ENCODE results near the gene SULT2B1. TPM values are rescaled to one million over a fixed set of nuclear protein-coding genes. Genes with fewer than 3 reads are reported as not detected.
"Not testable (repeated sequence)": the region's sequence is repeated elsewhere in the genome, so short reads cannot be mapped to it uniquely, and the experiment has no call there.

The SULT2B1 gene
- total RNA-seq, 1 donor from 2014 or later = not detected

- DNase-seq (ENCODE audit: low read depth) = no peak
These were observed 22.8 kb upstream of the SULT2B1 start for GRCh38 chr19:48529156-48529555.

GRCh38 chr19:48530066-48530720 is 21.8 kb upstream of the SULT2B1 start:
- no peak for DNase-seq (ENCODE audit: low read depth)

- DNase-seq (ENCODE audit: low read depth) = no peak
These were observed 21.2 kb upstream of the SULT2B1 start for GRCh38 chr19:48530770-48531169.

DNA sequence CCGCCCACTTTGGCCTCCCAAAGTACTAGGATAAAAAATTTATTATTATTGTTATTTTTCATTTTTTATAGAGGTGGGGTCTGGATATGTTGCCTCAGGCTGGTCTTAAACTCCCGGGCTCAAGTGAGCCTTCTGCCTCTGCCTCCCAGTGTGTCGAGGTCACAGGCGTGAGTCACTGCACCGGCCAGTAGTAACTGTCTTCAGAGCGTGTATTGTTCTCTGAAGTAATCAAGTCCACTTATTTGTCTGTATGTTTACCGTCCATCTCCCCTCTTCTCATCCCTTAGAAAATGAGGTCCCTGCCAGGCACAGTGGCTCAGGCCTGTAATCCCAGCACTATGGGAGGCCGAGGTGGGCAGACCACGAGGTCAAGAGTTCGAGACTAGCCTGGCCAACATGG is 18.2 kb upstream of the SULT2B1 start:
- no peak for DNase-seq (ENCODE audit: low read depth)

DNA sequence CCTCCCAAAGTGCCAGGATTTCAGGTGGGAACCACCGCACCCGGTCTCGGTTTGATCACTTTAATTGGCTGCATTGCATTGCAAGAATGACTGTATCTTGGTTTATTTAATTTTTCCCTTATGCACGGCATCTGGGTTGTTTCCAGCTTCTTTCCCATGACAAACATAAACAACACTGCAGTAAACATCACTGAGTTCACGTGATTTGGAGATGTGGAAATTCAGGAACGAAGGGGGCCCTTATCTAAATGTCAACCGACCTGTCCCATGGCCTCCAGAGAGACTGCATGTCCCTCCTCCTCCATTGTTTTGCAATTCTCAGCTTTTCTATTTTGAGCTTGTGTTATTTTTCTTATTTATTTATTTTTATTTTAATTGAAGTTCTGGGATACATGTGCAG is 14.4 kb upstream of the SULT2B1 start:
- no peak for DNase-seq (ENCODE audit: low read depth)

- DNase-seq (ENCODE audit: low read depth) = not testable (repeated sequence)
These were observed 13.9 kb upstream of the SULT2B1 start for GRCh38 chr19:48538057-48538456.

DNA sequence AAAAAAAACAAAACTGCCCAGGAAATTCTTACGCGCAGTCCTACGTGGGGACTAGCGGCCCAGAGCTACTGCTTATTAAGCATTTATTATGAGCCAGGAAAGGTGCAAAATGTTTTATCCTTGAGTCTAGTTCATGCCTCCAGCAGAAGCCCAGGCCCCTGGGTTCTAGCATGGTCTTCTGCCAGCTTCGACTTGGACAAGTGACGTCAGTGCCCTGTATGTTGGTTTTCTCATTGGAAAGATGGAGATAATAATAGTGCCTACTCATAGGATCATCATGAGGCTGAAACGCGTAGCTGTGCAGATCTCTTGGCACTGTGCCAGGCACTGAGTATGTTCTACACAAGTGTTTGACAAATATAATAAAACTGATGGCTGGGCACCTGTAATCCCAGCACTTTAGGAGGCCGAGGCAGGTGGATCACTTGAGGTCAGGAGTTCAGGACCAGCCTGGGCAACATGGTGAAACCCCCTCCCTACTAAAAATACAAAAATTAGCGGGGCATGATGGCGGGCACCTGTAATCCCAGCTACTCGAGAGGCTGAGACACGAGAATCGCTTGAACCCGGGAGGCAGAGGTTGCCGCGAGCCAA is 12.4 kb upstream of the SULT2B1 start:
- no peak for DNase-seq (ENCODE audit: low read depth)

DNA sequence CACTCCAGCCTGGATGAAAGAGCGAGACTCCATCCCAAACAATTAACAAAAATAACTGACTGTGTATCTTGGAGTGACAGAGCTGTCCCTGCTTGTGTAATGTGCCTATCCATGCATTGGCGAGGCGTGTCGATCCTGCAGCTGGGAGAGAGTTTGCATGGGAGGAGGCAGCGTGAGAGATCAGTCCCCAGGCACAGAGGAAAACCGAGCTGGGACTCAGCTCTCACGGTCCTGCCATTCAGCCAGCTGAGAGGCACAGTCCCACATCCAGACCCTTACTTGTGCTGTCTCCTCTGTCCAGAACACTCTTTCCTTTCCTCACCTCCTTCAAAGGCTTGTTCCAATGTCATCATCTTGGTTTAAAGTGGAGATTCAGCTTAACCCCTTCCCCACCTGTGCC is 11.9 kb upstream of the SULT2B1 start:
- no peak for DNase-seq (ENCODE audit: low read depth)

DNA sequence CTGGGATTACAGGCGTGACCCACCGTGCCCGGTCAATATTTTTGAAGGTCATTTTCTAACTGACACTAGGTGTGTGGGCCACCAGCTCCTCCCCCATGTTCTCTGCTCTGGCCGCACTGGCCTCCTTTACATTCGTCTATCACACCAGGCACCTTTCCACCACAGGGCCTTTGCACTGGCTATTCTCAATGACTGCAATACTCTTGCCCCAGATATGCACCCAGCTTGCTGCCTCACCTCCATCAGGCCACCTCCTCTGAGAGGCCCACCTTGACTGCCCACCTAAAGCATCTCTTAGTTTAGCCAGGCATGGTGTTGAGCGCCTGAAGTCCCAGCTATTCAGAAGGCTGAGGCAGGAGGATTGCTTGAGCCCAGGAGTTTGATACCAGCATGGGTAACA is 10.2 kb upstream of the SULT2B1 start:
- no peak for DNase-seq (ENCODE audit: low read depth)

- peak; percentile 53 for DNase-seq (ENCODE audit: low read depth)
These were observed 8.8 kb upstream of the SULT2B1 start for GRCh38 chr19:48543121-48543710.

- no peak for DNase-seq (ENCODE audit: low read depth)
These were observed 6.9 kb upstream of the SULT2B1 start for GRCh38 chr19:48544856-48545750.

DNA sequence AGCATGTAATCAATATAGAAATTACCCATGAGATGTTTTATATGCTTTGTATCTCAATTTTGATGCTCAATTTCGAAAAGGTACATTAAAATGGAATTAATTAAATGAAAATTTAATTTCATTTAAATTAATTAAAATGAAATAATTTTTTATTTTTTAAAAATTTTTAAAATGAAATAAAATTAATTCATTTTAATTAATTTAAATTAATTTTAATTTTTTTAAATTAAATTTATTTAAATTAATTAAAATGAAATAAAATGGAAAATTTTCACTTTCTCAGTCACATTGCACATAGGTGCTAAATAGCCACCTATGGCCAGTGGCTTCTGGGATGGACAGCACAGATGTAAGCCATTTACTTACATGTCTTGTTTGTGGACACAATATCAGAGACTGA is 4.2 kb upstream of the SULT2B1 start:
- DNase-seq (ENCODE audit: low read depth) = no peak

GRCh38 chr19:48548253-48548911 is 3.6 kb upstream of the SULT2B1 start:
- no peak for DNase-seq (ENCODE audit: low read depth)

DNA sequence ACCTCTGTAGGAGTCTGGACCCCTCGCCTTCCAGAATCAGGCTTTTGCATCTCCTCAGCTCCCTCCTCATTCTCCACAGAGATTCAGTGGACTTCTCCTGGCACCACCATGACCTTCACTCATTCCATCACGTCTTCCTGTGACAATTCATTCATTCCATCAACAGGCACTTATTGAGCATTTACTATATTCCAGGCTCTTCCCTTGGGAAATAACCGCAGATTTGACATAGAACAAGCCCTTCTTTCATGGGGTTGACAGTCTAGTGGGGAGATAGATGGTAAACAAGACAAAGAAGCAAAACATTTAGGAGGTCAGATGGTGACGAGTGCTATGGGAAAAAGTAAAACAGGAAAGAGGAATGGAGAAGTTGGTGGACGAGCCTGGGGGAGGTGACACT is 2.6 kb upstream of the SULT2B1 start:
- no peak for DNase-seq (ENCODE audit: low read depth)

DNA sequence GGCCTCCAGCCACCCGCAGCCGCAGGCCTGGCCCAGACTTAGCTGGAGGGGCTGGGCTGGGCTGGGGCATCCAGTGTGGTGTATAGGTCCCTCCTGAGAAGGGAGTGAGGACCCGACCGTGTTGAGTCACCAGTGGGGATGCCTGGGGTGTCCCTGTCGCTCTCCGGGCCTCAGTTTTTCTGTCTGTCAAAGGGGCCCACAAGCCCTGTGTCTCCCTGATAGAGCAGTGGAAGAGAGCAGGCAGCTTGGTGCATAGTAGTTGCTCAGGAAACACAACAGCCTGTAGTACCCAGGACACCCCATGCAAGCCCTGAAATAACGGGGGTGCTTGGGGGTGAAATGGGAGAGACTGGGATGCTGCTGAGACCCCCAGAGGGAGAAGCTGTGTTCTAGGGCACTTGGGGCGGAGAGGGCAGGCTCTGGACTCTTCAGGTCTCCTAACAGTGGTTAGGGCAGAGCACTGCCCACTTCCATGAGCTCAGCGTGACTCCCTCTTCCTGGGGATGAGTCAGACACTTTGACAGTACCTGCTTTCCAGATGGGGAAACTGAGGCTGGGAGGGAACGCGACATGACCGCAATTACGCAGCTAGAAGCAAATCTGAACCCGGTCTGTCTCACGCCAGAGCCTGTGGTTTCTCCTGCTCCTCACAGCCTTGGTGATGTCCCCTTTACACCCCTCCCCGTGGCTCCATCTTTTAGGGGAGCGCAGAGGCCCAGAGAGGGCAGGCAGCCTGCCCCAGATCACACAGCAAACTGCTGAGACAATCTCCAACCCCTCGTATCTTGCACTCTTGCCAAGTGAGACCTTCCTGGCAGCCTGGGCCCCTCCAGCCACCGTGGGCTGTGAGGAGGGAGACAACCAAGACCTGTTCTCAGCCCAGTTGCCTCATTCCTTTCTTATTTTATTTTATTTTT is 692 bp downstream of the SULT2B1 start:
- no peak for DNase-seq (ENCODE audit: low read depth)

DNA sequence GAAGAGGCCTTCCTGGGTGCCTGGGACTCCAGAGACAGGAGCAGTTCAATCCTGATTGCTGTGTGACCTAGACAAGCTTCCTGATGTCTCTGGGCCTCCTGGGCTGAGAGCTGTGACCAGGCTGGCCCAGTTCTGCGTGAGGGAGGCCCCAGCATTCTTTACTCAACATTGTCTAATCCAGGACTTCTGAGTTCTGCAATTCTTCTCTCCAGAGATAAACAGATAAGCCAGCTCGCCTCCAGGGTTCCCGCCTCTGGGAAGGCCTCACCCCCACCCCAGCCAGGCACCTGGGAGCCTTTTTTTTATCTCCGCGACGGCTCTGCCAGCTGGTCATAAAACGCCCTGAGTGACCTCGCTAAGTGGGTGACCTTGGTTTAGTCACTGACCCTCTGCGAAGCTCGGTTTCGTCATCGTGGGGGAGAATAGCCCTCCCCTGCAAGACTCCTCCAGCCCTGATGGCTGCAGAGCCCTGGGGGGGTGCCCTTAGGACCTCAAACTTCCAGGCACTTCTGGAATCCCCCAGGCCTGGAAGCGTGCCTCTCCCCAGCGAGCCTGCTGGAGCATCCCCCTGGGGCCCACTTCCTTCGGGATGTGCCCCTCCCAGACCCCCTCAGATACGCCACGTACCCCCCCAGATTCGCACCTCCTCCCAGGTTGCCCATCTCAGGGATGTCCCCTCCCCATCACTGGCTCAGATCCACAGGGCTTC is 1.9 kb downstream of the SULT2B1 start:
- DNase-seq (ENCODE audit: low read depth) = peak; percentile 88

GRCh38 chr19:48554385-48555091 is 2.6 kb downstream of the SULT2B1 start:
- DNase-seq (ENCODE audit: low read depth) = peak; percentile 58

- DNase-seq (ENCODE audit: low read depth) = peak; percentile 89
These were observed 4.2 kb downstream of the SULT2B1 start for GRCh38 chr19:48556163-48556562.

GRCh38 chr19:48556825-48557224 is 4.9 kb downstream of the SULT2B1 start:
- DNase-seq (ENCODE audit: low read depth) = no peak
